MM.1S (cell line): Measurements from ENCODE around the gene CLCN7.

Experiments used
- EZH2phosphoT487 ChIP-seq: fragments of 300-600 bp; sonication (generic); IDR thresholded peaks from 2 replicates; pipeline ENCODE4 v1.6.1; 2018; ENCODE audit warnings: antibody characterized with exemption, low read length
- TF ChIP-seq, protein P1 (sequence below): fragments of 300-600 bp; sonication (generic); IDR thresholded peaks from 2 replicates; pipeline ENCODE4 v1.5.1; 2016; ENCODE audit warnings: antibody characterized with exemption, low read length, mixed read lengths

DNA sequence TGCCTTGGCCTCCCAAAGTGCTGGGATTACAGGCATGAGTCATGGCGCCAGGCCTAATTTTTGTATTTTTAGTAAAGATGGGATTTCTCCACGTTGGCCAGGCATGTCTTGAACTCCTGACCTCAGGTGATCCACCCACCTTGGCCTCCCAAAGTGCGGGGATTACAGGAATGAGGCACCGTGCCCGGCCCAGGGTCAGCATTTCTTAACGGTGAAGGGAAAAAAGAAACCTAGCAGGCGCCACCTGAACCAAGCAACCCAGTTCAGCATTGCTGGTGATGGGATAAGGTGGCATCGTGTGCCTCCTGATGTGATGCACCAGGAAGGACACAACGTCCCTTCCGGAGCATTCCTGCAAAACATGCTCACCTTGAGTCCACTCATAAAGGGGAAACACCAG is 2.2 kb upstream of the CLCN7 start:
- TF ChIP-seq, protein P1, sequence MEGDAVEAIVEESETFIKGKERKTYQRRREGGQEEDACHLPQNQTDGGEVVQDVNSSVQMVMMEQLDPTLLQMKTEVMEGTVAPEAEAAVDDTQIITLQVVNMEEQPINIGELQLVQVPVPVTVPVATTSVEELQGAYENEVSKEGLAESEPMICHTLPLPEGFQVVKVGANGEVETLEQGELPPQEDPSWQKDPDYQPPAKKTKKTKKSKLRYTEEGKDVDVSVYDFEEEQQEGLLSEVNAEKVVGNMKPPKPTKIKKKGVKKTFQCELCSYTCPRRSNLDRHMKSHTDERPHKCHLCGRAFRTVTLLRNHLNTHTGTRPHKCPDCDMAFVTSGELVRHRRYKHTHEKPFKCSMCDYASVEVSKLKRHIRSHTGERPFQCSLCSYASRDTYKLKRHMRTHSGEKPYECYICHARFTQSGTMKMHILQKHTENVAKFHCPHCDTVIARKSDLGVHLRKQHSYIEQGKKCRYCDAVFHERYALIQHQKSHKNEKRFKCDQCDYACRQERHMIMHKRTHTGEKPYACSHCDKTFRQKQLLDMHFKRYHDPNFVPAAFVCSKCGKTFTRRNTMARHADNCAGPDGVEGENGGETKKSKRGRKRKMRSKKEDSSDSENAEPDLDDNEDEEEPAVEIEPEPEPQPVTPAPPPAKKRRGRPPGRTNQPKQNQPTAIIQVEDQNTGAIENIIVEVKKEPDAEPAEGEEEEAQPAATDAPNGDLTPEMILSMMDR: no peak
- no peak for TF ChIP-seq EZH2phosphoT487
